SU-DHL-6 (cell line): ENCODE data around the gene BMPR1A.

Experiments
- H2AFZ ChIP-seq: fragments of 200-600 bp; sonication (generic); 2 replicates; pipeline ENCODE4 v1.6.1; 2014; ENCODE audit warnings: low read depth, mild to moderate bottlenecking, moderate library complexity, mixed read lengths, antibody characterized with exemption, low read length; ENCODE audit not compliant: severe bottlenecking
- H3F3A ChIP-seq: fragments of 200-600 bp; shearing (Covaris generic); 2 replicates; pipeline ENCODE4 v1.6.0; 2016; ENCODE audit warnings: antibody characterized with exemption, mild to moderate bottlenecking; ENCODE audit not compliant: insufficient read depth
- H3K27ac ChIP-seq: fragments of 200-600 bp; sonication (generic); 2 replicates; pipeline ENCODE4 v1.5.1; 2016; ENCODE audit warnings: low read depth, mild to moderate bottlenecking, low read length, moderate library complexity, mixed read lengths
- H3K27me3 ChIP-seq: fragments of 200-600 bp; sonication (generic), shearing (Covaris generic); 2 replicates; pipeline ENCODE4 v1.6.0; 2014; ENCODE audit warnings: mild to moderate bottlenecking, low read length
- H3K36me3 ChIP-seq: fragments of 200-600 bp; sonication (generic); 2 replicates; pipeline ENCODE4 v1.6.1; 2014; ENCODE audit warnings: mild to moderate bottlenecking, low read length, mixed read lengths
- H3K4me2 ChIP-seq: fragments of 300-600, 200-600 bp; shearing (Covaris generic), sonication (generic); 2 replicates; pipeline ENCODE4 v1.6.0; 2014; ENCODE audit warnings: low read length, low read depth, mild to moderate bottlenecking; ENCODE audit not compliant: poor library complexity, severe bottlenecking
- H3K4me3 ChIP-seq: fragments of 200-600 bp; sonication (generic); 2 replicates; pipeline ENCODE4 v1.5.1; 2014; ENCODE audit warnings: antibody characterized with exemption, low read length, mild to moderate bottlenecking, mixed read lengths; ENCODE audit not compliant: insufficient read depth, poor library complexity, severe bottlenecking
- H3K79me2 ChIP-seq: fragments of 200-600 bp; sonication (generic); 2 replicates; pipeline ENCODE4 v1.6.1; 2014; ENCODE audit warnings: mild to moderate bottlenecking, low read length, moderate library complexity; ENCODE audit not compliant: insufficient read depth
- H3K9ac ChIP-seq: fragments of 200-600 bp; sonication (generic); 2 replicates; pipeline ENCODE4 v1.7.0; 2014; ENCODE audit warnings: mild to moderate bottlenecking, low read length
- H3K9me2 ChIP-seq: fragments of 200-600 bp; sonication (generic); replicated peaks from 2 replicates; pipeline ENCODE4 v1.6.1; 2014; ENCODE audit warnings: low read length; ENCODE audit not compliant: insufficient read depth
- H3K9me3 ChIP-seq: fragments of 200-600 bp; sonication (generic); 2 replicates; pipeline ENCODE4 v1.6.1; 2014; ENCODE audit warnings: low read length, mixed read lengths; ENCODE audit not compliant: insufficient read depth
- H4K20me1 ChIP-seq: fragments of 200-600 bp; sonication (generic); 2 replicates; pipeline ENCODE4 v1.6.1; 2014; ENCODE audit warnings: low read depth, mild to moderate bottlenecking, antibody characterized with exemption, low read length, moderate library complexity, mixed read lengths
- CTCF ChIP-seq: fragments of 200-600 bp; sonication (generic); IDR thresholded peaks from one replicate; pipeline ENCODE4 v1.5.1; 2017; ENCODE audit warnings: antibody characterized with exemption, mild to moderate bottlenecking, low read length, moderate library complexity; ENCODE audit not compliant: insufficient read depth, poor library complexity, severe bottlenecking
- EZH2phosphoT487 ChIP-seq: fragments of 200-600 bp; sonication (generic), shearing (Covaris generic); conservative IDR thresholded peaks from 2 replicates; pipeline ENCODE4 v1.6.1; 2018; ENCODE audit warnings: mild to moderate bottlenecking, antibody characterized with exemption, low read length, moderate library complexity, mixed read lengths

The BMPR1A gene

GRCh38 chr10:86775870-86776180 is 19.4 kb downstream of the BMPR1A start:
- H2AFZ ChIP-seq: no peak overlapping the region
- peaks cover 49% of the 10 kb centered on the region for H3K79me2 ChIP-seq
- H3K9ac ChIP-seq: no peak overlapping the region
- H3F3A ChIP-seq: no peaks in the 10 kb centered on the region
- no peak overlapping the region for H3K27ac ChIP-seq
- TF ChIP-seq EZH2phosphoT487 (no peak), CTCF (no peak)
- H3K36me3 ChIP-seq: no peaks in the 10 kb centered on the region
- no peaks in the 10 kb centered on the region for H3K27me3 ChIP-seq
- no peaks in the 10 kb centered on the region for H3K9me3 ChIP-seq
- no peaks in the 10 kb centered on the region for H3K9me2 ChIP-seq
- H3K4me3 ChIP-seq: no peak overlapping the region
- peaks cover 3% of the 10 kb centered on the region for H4K20me1 ChIP-seq
- H3K4me2 ChIP-seq: no peak overlapping the region

GRCh38 chr10:86779220-86780017 is 23.0 kb downstream of the BMPR1A start:
- H3K9ac ChIP-seq: no peak overlapping the region
- peaks cover under 1% of the 10 kb centered on the region; the same call in 1 of the 2 replicates for H4K20me1 ChIP-seq
- H3F3A ChIP-seq: peaks cover 4% of the 10 kb centered on the region; the same call in 1 of the 2 replicates
- H3K27me3 ChIP-seq: no peaks in the 10 kb centered on the region
- H3K9me3 ChIP-seq: no peaks in the 10 kb centered on the region
- H2AFZ ChIP-seq: no peak overlapping the region
- no peaks in the 10 kb centered on the region for H3K9me2 ChIP-seq
- TF ChIP-seq CTCF (no peak), EZH2phosphoT487 (no peak)
- peaks cover 72% of the 10 kb centered on the region for H3K79me2 ChIP-seq
- no peak overlapping the region for H3K27ac ChIP-seq
- no peak overlapping the region for H3K4me3 ChIP-seq
- no peaks in the 10 kb centered on the region for H3K36me3 ChIP-seq
- no peak overlapping the region for H3K4me2 ChIP-seq

- TF ChIP-seq EZH2phosphoT487 (no peak), CTCF (no peak)
- Histone ChIP-seq H3K9me2 (no peaks in the 10 kb centered on the region), H3K27ac (no peak overlapping the region), H3F3A (peaks cover 4% of the 10 kb centered on the region; the same call in 1 of the 2 replicates), H2AFZ (no peak overlapping the region), H3K4me3 (no peak overlapping the region), H3K9me3 (no peaks in the 10 kb centered on the region), H3K79me2 (peaks cover 82% of the 10 kb centered on the region), H3K9ac (no peak overlapping the region), H3K27me3 (no peaks in the 10 kb centered on the region), H3K36me3 (no peaks in the 10 kb centered on the region), H4K20me1 (no peaks in the 10 kb centered on the region), H3K4me2 (no peak overlapping the region)
These were observed 26.4 kb downstream of the BMPR1A start for GRCh38 chr10:86782701-86783418.
